Hepatocyte (in vitro differentiated cells): ENCODE measurements around the gene CCR1. TPM values are rescaled to one million over a fixed set of nuclear protein-coding genes. Genes with fewer than 3 reads are reported as not detected.
"Not testable (repeated sequence)": the region's sequence is repeated elsewhere in the genome, so short reads cannot be mapped to it uniquely, and the experiment has no call there.

Experiments
- DNase-seq: peaks from one replicate; pipeline ENCODE4 v3.0.0-alpha.2; 2016; ENCODE audit warnings: low spot score
- H2AFZ ChIP-seq: fragments of 200-600 bp; sonication (generic); 2 replicates; pipeline ENCODE4 v1.6.0; 2016; ENCODE audit warnings: antibody characterized with exemption, mild to moderate bottlenecking
- H3K27ac ChIP-seq: fragments of 200-600 bp; sonication (generic); 2 replicates; pipeline ENCODE4 v1.5.1; 2016; ENCODE audit warnings: mild to moderate bottlenecking
- H3K27me3 ChIP-seq: fragments of 200-600 bp; sonication (generic); 2 replicates; pipeline ENCODE4 v1.6.1; 2016
- H3K36me3 ChIP-seq: fragments of 200-600 bp; sonication (generic); replicated peaks from 2 replicates; pipeline ENCODE4 v1.5.1; 2016; ENCODE audit warnings: low read depth; ENCODE audit not compliant: insufficient read depth
- H3K4me1 ChIP-seq: fragments of 200-600 bp; sonication (generic); 2 replicates; pipeline ENCODE4 v1.5.1; 2016; ENCODE audit warnings: mild to moderate bottlenecking, moderate library complexity; ENCODE audit not compliant: insufficient read depth
- H3K4me2 ChIP-seq: fragments of 200-600 bp; sonication (generic); 2 replicates; pipeline ENCODE4 v1.6.0; 2016
- H3K4me3 ChIP-seq: fragments of 200-600 bp; sonication (generic); 2 replicates; pipeline ENCODE4 v1.5.1; 2016; ENCODE audit warnings: mild to moderate bottlenecking
- H3K79me2 ChIP-seq: fragments of 200-600 bp; sonication (generic); 2 replicates; pipeline ENCODE4 v1.6.0; 2017; ENCODE audit warnings: mild to moderate bottlenecking
- H3K9me2 ChIP-seq: fragments of 200-600 bp; sonication (generic); replicated peaks from 2 replicates; pipeline ENCODE4 v1.6.0; 2017; ENCODE audit warnings: mild to moderate bottlenecking; ENCODE audit not compliant: insufficient read depth
- H3K9me3 ChIP-seq: fragments of 200-600 bp; sonication (generic); 2 replicates; pipeline ENCODE4 v1.5.1; 2016; ENCODE audit warnings: low read depth, mild to moderate bottlenecking
- H4K20me1 ChIP-seq: fragments of 200-600 bp; sonication (generic); 2 replicates; pipeline ENCODE4 v1.6.0; 2016; ENCODE audit warnings: mild to moderate bottlenecking; ENCODE audit not compliant: insufficient read depth, poor library complexity, severe bottlenecking
- CTCF ChIP-seq: fragments of 200-600 bp; sonication (generic); IDR thresholded peaks from 2 replicates; pipeline ENCODE4 v1.5.1; 2016; ENCODE audit warnings: antibody characterized with exemption, mild to moderate bottlenecking; ENCODE audit not compliant: poor library complexity
- EZH2 ChIP-seq: fragments of 200-600 bp; sonication (generic); IDR thresholded peaks from 2 replicates; pipeline ENCODE4 v1.6.1; 2016; ENCODE audit warnings: antibody characterized with exemption, mild to moderate bottlenecking, borderline replicate concordance
- EZH2phosphoT487 ChIP-seq: fragments of 200-600 bp; sonication (generic); IDR thresholded peaks from one replicate; pipeline ENCODE4 v1.6.1; 2018; ENCODE audit warnings: antibody characterized with exemption, mild to moderate bottlenecking, low read depth, moderate library complexity; ENCODE audit not compliant: unreplicated experiment, severe bottlenecking
- WGBS: methylation state at CpG from one replicate; pipeline ENCODE4 v1.1.6; 2016; ENCODE audit warnings: low lambda C conversion rate; ENCODE audit errors: missing lambda C conversion rate; 5-methylcytosine and 5-hydroxymethylcytosine counted together
- polyA plus RNA-seq: library from polyadenylated mRNA; unstranded; fragments of >200 nt; fragmentation: Nextera tagmentation; extraction: Ambion mirVana; gene quantifications from 2 replicates; pipeline ENCODE4 v1.2.1, GENCODE V29; 2016
- total RNA-seq: library from RNA; depleted of rRNA; stranded (reverse); fragments of >200 nt; gene quantifications from 2 replicates; pipeline ENCODE4 v1.2.3, GENCODE V29; 2014

CCR1 gene
- total and polyA plus RNA-seq, 2 experiments from 2014 or later = 1.8 to 3.5 TPM

GRCh38 chr3:46212101-46212500 is 4.0 kb upstream of the CCR1 start:
- Histone ChIP-seq H4K20me1 (no peaks in the 10 kb centered on the region), H3K9me2 (no peaks in the 10 kb centered on the region), H2AFZ (no peak overlapping the region), H3K79me2 (no peaks in the 10 kb centered on the region), H3K27me3 (peaks cover 3% of the 10 kb centered on the region), H3K9me3 (no peaks in the 10 kb centered on the region), H3K4me2 (no peak overlapping the region), H3K4me3 (no peak overlapping the region), H3K4me1 (peaks cover 4% of the 10 kb centered on the region), H3K27ac (no peak overlapping the region), H3K36me3 (no peaks in the 10 kb centered on the region)
- WGBS = 86% methylated on average over 5 of the region's 6 CpGs
- no peak for TF ChIP-seq EZH2
- TF ChIP-seq CTCF = no peak
- no peak for TF ChIP-seq EZH2phosphoT487
- DNase-seq = no peak

- DNase-seq = no peak
- H3K27ac ChIP-seq = no peak overlapping the region
- no peaks in the 10 kb centered on the region for H3K36me3 ChIP-seq
Observed at GRCh38 chr3:46209746-46210470, 1.8 kb upstream of the CCR1 start.

GRCh38 chr3:46209053-46209452 is 940 bp upstream of the CCR1 start:
- H3K27me3 ChIP-seq = no peaks in the 10 kb centered on the region
- H3K27ac ChIP-seq = no peak overlapping the region
- TF ChIP-seq EZH2 = no peak
- no peak for TF ChIP-seq EZH2phosphoT487
- no peak for TF ChIP-seq CTCF

More at GRCh38 chr3:46209746-46210470, 1.8 kb upstream of the CCR1 start:
- Histone ChIP-seq H3K4me3 (no peak overlapping the region), H3K4me1 (peaks cover 4% of the 10 kb centered on the region), H3K79me2 (no peaks in the 10 kb centered on the region), H2AFZ (no peak overlapping the region), H4K20me1 (no peaks in the 10 kb centered on the region), H3K9me3 (no peaks in the 10 kb centered on the region), H3K27me3 (peaks cover 3% of the 10 kb centered on the region), H3K9me2 (no peaks in the 10 kb centered on the region), H3K4me2 (no peak overlapping the region)
- TF ChIP-seq CTCF (no peak), EZH2 (no peak), EZH2phosphoT487 (no peak)
- WGBS = 78% methylated on average over 3 of the region's 3 CpGs

GRCh38 chr3:46207514-46207913 is 599 bp downstream of the CCR1 start:
- not testable (repeated sequence) for H3K36me3 ChIP-seq, H3K9me3 ChIP-seq, H3K79me2 ChIP-seq, H3K4me1 ChIP-seq, H2AFZ ChIP-seq, H4K20me1 ChIP-seq, H3K4me3 ChIP-seq, DNase-seq, H3K27me3 ChIP-seq, H3K9me2 ChIP-seq
- Histone ChIP-seq H3K4me2 (peak overlapping the region; percentile 44), H3K27ac (peak overlapping the region; percentile 78)
- 96% methylated on average over 6 of the region's 6 CpGs for WGBS

More at GRCh38 chr3:46209053-46209452, 940 bp upstream of the CCR1 start:
- Histone ChIP-seq H3K4me1 (peaks cover 4% of the 10 kb centered on the region), H3K4me3 (no peak overlapping the region), H3K9me2 (no peaks in the 10 kb centered on the region), H3K9me3 (no peaks in the 10 kb centered on the region), H3K79me2 (no peaks in the 10 kb centered on the region), H2AFZ (no peak overlapping the region), H3K36me3 (no peaks in the 10 kb centered on the region), H4K20me1 (no peaks in the 10 kb centered on the region), H3K4me2 (no peak overlapping the region)
- WGBS = 45% methylated on average over 2 of the region's 2 CpGs
- no peak for DNase-seq
